Measurements from ENCODE around the gene ST6GAL1.
A peak's percentile ranks its signal among the peaks of the same experiment; 100 is the strongest.
"Not testable (repeated sequence)": the region's sequence is repeated elsewhere in the genome, so short reads cannot be mapped to it uniquely, and the experiment has no call there.

The ST6GAL1 gene

DNA sequence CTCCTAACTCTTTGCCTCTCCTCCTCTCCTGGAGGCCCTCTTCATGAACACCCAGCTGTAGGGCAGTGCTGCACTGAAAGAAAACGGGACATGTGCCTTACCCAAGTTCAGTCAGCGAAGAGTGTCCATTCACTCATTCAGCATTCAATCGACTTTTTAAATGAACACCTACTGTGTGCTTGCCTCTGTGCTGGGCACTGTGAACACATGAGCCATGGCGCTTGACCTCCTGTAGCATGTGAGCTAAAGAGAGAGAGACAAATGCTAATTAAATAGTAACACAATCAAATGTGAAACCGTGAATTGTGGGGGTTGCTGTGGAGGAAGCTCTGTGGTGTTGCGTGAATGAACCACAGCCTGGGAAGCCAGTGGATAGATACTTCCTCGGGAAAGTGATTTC, 43.4 kb downstream of the ST6GAL1 start:
- no peak for DNase-seq

DNA sequence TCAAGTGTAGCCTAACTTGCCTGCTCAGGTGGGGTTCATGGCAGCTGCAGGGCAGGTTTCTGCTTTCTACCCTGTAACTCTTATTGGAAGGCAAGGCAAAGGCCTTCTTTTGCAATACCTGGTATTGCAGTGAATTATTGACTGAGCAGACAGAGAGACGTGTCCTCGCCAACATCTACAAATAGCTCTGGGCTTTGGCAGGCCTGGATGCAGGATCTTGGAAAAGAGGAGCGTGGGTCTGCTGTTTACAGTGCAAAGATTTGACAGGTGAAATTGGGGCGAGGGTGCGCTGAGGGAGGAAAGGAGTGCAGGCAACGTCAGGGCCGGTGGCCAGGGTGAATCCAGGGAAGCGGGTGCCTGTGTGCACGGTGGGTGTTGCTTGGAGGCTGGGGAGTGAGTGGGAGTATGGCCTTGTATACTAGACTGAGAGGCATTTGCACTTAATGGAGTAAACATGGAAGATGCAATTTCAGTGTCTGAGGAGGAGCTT, 44.5 kb downstream of the ST6GAL1 start:
- DNase-seq, result no peak

DNA sequence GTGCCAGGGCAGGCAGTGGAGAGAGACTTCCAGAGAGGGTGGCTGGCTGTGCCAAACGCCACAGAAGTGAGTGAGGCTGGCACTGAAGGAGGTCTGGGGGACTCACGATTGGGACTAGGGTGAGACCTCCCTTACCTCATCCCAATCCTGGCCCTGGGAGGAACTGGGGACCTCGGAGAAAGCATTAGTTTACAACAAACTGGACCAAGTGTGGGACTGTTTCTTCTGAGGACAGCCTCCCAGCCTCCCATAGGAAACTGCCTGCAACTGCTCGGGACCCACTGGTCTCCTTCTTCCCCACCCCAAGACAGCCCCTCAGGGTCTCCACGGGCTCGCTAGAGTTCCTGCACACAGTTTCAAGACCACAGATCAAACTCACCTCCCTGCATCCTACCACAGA, 45.4 kb downstream of the ST6GAL1 start:
- no peak for DNase-seq

DNA sequence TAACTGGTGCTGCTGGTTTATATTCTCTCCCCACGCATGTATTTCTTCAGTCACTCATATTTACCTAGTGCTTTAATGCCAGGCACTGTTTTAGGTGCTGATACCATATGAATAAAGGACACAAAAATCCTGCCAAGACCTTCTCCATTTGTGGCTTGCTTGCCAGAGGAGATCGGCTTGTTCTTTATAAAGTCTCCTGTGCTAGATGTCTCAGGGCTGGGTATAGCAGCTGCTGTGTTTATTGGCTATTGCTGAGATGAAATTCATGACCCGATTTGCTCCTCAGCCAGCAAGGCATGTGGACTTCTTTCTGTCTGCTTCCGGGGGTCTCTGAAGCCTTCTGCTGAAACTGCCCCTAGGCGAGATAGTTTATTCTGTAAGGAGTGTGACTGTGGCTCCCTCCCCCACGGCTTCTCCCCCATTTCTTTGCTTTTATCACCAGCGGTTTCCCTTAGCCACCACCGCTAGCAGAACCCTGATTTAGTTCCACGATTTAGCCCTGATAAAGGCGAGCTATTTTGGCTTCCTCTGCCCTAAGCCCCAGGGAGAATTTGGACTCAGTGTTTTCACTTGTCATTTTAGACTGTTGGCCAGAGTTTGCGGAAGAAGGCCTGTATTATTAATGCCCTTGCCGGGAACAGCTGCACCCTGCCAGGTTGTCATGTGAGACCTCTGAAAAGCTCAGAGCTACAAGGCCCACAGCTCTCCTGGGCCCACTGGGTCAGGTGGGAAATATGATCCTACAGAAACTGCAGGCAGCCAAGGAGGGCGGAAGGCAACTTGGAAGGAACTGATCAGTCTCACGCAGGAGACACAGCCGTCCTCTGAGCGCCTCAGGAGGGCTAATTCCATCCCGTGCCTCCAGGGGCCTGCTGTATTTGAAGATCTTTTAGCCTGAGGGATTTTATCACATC, 46.8 kb downstream of the ST6GAL1 start:
- DNase-seq, result no peak

DNA sequence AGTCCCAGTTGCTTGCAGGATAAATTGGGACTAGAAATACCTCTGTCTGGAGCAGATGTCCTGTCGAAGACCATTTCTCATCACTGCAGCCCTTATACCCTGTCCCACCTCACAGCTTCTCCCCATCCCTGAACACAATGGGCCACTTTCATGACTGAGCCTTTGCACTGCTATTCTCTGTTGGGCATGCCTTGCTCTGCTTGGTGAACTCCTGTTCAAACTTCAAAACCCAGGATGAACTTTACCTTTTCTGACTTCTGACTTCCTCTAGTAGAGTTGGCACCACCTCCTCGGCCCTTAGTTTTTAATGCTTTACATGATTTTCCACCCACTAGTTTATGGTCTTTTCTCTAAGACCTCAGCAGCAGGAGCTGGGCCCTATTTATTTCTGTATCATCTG, 48.4 kb downstream of the ST6GAL1 start:
- DNase-seq, result no peak

DNA sequence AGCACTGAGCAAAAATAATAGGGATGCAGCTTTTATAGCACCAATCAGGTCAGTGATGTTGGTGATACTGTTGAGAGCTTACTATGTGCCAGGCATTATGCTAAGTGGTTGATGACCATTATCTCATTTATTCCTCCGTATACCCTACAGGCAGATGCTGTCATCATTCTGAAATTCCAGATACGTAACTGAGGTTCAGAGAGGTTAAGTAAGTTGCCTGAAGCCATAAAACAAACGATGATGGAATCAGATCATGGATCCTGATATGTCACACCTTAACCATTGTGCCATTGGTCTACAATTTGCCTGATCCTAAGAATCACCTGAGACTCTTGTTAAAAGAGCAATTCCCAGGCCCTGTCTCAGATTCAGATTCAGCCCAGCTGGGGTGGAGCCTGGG, 49.5 kb downstream of the ST6GAL1 start:
- no peak for DNase-seq

DNA sequence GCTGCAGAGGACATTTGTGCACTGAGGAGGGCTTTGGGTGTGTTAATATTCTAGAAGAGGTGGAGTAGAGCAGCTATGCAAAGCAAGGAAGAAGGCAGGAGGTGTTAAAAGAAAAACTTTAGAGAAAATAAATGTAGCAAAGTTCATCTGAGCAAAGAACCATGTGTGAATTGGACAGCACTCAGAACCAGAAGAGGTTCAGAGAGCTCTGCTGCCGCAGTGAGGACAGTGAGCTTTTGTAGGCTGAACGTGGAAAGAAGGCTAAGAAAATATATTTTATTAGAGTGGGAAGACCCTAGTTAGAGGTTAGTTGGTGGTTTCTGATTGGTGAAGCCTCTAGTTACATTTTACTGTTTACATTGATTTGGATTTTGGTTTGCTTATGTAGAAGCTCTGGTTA, 50.7 kb downstream of the ST6GAL1 start:
- DNase-seq, result no peak

DNA sequence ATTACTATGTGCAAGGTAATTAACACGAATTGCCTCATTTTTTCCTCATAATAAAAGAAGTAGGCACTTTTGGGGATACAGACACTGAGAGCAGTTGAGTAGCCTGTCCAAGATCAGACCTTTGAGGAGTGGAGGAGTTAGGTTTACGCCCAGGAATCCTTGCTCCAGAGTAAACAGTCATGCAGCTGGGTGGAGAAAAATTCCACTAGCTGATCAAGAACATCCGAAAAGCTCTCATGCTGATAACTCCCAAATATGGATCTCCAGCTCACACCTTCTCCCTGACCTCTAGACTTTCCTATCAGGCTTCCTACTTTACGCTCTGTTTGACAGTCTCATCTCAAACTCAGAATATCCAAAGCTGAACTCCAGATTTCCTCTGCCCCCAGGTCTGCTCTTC, 53.3 kb downstream of the ST6GAL1 start:
- no peak for DNase-seq

DNA sequence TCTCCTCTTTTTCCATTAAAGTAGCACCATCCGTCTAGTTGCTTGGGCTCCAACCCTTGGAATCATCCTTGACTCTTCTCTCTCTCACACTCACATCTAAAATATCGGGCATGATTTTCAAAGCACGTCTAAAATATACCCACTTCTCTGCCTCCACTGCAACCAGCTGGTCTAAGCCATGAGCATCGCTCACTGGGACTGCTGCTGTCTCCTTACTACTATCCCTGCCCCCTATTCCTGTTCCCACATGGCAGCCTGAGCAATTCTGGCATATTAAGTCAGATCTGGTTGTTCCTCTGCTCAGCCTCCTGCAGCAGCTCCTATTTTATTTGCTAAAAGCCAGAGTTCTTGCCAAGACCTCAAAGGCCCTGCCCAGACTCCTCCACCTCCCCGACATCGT, 53.7 kb downstream of the ST6GAL1 start:
- no peak for DNase-seq

DNA sequence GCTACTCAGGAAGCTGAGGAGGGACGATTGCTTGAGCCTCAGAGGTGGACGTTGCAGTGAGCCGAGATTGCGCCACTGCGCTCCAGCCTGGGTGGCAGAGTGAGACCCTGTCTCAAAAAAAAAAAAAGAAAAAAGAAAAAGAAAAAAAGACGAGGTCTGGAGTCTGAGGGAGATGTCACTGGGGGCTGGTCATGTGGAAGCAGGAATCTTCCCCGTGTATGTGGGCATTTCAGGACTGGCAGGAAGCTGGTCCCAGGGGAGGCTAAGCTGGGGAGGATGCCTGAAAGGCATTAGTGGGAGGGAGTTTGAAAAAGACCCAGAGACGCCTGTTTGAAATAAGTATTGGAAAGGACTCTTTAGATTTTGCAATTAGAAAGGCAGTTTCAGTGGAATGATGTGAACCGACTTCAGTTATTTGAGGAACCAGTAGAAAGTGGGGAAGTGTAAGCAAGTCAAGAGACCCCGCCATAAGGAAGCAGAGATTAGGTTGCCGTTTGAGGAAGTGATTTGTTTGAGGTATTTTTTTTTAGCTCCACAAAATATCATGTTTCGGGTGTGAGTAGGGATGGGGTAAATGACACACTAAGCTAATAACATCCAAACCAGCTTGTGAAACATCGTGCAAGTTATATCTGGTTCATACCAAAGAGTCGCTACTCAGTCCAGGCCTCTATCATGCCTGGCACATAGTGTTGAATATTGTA, 55.5 kb downstream of the ST6GAL1 start:
- DNase-seq, result no peak

DNA sequence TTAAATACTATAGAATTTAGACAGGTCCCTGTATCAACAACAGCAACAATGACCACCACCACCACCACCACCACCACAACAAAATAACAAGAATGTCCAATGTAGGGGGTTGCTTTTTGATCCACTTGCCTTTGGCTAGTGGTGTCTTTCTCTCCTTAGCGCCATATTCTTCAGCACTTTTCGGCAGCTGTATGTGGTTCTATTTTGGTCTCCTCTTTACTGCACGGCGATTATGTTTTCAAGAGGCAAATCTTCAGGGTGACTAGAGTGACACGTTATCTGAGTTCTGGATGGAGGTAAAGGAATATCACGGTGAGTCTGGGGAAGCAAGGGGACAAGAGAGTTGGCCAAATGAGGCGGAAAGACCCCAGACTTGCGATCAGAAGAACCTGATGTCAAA, 56.1 kb downstream of the ST6GAL1 start:
- no peak for DNase-seq

DNA sequence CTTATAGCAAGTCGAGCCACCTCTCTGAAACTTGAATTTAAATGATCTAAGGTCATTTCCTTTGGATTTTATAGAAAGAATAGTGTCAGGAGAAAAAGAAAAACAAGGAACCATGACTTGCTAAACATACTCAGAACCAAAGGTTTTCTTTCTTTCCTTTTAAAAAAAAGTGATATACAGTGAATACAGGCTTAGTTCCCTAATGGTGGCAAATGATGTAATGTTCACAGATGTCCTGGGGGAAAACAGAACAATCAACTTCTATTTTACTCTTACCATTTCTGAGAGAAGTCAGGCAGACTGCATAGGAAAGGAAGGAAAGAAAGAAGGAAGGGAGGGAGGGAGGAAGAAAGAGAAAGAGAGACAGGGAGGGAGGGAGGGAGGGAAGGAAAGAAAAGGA, 56.5 kb downstream of the ST6GAL1 start:
- no peak for DNase-seq

DNA sequence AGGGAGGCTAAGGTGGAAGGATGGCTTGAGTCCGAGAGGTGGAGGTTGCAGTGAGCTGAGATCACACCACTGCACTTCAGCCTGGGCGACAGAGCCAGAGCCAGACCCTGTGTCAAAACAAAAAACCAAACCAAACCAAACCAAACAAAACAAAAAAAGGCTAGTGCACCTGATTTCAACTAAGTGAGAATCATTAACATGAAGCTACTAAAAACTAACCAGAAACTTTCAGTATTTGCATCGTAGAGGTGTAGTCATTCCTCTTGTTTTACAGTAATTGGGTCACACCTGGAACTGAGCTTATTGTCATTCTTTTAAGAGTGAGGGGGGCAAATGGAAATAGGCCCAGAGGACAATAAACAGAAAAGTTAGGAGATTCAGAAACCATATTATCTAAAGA, 58.5 kb downstream of the ST6GAL1 start:
- DNase-seq, result peak; percentile 16

DNA sequence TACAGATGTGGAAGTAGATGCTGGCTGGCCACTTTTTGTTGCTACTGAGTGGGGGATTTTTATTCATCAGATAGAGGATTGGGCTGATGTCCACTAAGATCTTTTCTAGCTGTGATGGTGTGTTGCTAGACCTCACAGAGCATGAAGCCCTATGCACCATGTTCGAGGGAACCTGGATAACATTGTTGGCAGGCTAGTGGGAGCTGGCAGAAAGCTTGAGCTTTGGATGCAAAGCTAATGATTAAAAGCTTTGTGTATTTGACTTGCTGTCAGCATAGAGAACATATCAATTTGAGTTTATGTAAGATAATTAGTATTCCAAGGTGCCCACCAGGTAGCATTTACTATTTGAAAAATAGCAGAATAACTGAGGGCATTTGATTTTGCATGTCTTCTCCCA, 59.1 kb downstream of the ST6GAL1 start:
- DNase-seq, result no peak

DNA sequence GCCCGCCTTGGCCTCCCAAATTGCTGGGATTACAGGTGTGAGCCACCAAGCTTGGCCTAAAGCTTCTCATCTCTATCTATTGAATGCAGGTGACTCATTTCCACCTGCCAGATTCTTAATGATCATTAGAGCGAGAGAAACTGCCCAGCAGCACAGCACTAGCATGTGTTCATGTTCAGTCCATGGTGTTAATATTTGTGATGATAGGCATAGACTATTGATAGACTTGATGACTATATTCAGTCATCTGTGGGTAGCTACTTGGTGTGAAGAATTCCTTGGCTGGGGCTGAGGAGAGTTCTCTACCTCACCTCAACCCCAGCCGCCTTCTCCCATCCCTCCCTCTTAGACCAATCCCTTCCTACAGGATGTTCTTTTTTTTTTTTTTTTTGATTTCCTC, 60.0 kb downstream of the ST6GAL1 start:
- no peak for DNase-seq

DNA sequence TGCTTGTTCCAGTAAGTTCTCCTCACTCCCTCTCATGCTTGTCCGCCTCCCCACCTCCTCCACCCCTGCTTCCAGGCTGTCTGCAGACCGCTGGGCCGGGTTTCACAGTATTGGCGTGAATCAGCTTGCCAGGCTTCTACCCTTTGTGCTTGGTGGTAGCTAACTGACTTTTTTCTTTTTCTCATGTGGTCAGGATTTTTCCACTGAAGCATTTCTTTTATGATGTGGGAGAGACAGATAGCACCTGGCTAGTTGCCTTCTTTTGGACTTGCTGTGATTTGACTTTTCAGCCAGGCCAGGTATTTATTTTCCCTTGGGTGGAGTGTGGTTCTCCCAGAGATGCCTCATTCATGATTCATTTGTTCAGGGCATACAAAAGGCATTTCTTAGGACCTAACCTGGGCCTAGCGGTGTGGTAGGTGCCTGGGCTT, 60.6 kb downstream of the ST6GAL1 start:
- no peak for DNase-seq

DNA sequence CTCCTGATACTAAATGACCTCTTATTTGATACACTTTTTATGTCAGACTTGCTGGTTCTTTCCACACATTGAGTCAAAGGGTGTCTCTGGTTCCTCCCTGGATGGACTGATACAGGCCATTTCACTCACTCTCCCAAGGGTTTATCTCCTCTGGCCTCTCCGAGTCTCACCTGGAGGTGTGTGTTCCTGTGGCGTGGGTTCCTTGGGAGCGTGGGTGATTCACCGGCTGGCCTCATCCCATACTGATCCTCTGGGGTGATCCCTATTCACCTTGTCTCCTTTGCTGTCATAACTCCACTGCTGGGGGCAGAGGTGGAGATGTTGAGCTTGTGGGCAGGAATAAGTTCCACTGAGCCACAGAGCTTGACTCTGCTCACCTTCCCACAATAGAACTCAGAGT, 61.1 kb downstream of the ST6GAL1 start:
- no peak for DNase-seq

DNA sequence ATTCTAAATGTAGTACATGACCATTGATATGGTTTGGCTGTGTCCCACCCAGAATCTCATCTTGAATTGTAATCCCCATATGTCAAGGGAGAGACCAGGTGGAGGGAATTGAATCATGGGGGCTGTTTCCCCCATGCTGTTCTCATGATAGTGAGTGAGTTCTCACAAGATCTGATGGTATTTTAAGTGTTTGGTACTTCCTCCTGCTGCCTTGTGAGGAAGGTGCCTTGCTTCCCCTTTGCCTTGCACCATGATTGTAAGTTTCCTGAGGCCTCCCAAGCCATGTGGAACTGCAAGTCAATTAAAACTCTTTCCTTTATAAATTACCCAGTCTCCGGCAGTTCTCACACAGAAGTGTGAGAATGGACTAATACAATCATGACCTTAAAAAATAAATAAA, 61.8 kb downstream of the ST6GAL1 start:
- not testable (repeated sequence) for DNase-seq

DNA sequence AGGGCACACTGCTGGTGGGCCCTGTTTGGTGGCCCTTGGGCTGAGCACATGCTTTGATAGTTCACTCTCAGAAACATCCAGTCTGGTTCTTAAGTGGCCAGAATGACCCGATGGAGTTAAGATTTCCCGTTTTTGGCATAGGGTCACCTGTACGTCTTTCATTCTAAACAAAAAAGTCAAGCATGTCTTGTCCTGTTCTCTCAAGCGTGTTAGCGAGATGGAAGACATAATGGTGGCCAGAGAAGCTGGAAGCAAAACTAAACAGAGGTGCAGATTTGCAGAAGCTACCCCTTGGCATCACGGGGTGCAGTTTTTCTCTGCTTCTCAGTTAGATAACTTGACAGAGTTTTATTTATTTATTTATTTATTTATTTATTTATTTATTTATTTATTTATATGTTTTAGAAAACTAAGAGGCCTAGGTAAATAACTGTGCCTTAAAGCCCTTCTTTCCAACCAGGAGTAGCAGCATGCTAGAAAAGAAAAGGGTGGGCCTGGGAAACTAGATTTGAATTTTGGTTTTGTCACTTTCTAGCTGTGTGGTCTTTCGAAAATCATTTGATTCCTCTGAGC, 63.0 kb downstream of the ST6GAL1 start:
- DNase-seq, result no peak

DNA sequence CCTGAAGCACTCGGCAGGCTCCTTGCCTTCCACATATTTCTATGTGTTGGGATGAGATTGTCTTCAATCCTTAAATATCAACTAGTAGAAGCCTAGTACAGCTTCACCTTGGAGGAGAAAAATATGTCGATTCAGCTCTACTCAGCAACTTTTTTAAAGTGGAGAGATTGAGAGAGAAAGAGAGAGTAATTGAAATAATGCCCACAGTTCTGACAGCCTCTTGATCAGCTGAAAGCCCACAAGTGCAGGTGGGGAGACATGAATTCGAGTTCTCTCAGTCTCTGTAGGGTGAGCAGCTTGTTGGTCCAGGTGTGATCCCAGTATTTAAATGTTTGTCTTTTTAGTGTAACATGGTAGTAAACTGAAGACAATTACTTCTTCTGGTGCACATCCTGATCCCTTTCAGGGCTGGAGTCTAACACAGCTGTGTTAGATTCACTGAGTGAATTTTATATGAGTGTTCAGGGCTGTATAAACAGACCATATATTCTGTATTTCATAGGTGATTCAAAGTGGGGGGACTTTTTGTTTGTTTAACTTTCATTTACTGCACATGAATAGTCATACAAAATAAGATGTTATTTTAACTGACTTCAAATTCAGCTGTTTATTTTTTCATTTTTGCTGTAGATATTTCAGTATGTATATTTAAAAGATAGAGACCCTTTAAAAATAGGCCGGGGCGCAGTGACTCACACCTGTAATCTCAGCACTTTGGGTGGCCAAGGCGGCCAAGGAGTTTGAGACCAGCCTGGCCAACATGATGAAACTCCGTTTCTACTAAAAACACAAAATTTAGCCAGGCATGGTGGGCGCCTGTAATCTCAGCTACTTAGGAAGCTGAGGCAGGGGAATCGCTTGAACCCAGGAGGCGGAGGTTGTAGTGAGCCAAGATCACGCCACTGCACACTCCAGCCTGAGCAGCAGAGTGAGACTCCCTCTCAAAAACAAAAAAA, 64.0 kb downstream of the ST6GAL1 start:
- DNase-seq, result no peak

DNA sequence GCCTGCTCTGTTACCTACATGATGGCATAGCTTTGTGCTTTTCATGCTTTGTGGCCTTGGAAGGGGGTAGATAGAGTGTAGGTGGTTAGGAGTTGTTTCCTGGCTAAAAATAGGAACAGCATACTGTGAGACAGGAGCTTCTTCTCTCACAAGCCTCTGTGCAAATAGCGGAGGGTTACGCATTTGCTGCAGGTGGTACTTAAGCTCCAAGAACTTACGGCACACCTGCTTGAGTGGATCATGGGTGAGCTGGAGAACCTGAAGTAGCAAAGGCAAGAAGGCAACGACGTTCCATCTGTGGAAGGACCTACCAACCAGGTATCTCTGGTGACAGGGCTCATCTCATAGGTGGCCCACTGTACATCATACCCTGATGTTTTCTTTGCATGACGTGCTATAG, 66.0 kb downstream of the ST6GAL1 start:
- DNase-seq, result no peak

DNA sequence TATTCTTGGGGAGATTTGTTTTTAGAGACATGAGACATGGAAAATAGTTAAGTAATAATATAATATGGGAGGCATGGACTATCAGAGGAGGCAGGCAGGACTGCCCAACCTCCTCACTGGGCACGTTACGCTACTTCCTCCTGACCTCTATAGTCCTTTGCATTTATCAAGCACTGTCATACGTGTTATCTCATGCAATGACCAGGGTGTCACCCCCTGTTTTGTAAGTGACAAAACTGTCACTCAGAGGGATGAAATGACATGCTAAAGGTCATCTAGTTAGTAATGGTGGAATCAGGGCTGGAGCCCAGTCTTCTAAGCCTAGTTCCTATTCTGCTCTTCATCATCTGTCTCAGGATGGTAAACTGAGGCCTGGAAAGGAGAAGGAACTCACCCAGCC, 66.7 kb downstream of the ST6GAL1 start:
- DNase-seq, result no peak

DNA sequence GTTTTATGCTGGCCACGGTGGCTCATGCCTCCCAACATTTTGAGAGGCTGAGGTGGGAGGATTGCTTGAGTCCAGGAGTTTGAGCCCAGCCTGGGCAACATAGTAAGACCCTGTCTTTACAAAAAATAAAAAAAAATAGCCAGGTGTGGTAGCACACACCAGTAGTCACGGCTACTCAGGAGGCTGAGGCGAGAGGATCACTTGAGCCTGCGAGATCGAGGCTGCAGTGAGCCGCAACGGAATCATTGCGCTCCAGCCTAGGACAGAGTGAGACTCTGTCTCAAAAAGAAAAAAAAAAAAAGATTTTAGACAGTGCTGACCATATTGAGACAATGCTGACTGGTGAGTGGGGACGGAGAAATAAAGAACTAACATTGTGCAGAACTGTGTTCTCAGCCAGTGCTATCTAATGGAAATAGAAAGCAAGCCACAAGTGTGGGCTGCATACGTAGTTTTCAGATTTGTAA, 67.2 kb downstream of the ST6GAL1 start:
- no peak for DNase-seq
